ENCODE data around the gene DYSF. TPM values are rescaled to one million over a fixed set of nuclear protein-coding genes. Genes with fewer than 3 reads are reported as not detected.

Gene DYSF
- total RNA-seq, 1 experiment from 2014 or later, result 2.2 TPM

- CTCF ChIA-PET, result no interaction called here
- H3K27me3 ChIP-seq (replicated peaks; ENCODE audit: control insufficient read depth, insufficient read depth, low read length), result no peaks in the 10 kb centered on the region
- no peak overlapping the region for H3K4me3 Mint-ChIP-seq (ENCODE audit: unreplicated experiment)
Observed at GRCh38 chr2:71479261-71479660, 25.9 kb downstream of the DYSF start.

GRCh38 chr2:71481111-71481510 lies 27.8 kb downstream of the DYSF start:
- BruUV-seq (replicated peaks), result no TSS peak

More at GRCh38 chr2:71479261-71479660, 25.9 kb downstream of the DYSF start:
- Mint-ChIP-seq H3K27me3 (ENCODE audit: insufficient read depth, unreplicated experiment) (peaks cover 2% of the 10 kb centered on the region), H3K27ac (ENCODE audit: unreplicated experiment) (no peak overlapping the region), H3K36me3 (ENCODE audit: insufficient read depth, unreplicated experiment) (no peaks in the 10 kb centered on the region), H3K9me3 (ENCODE audit: unreplicated experiment) (no peaks in the 10 kb centered on the region), H3K4me1 (ENCODE audit: low read depth, unreplicated experiment) (peaks cover 12% of the 10 kb centered on the region)
- BruUV-seq (replicated peaks), result no TSS peak
- Histone ChIP-seq H3K4me3 (ENCODE audit: low read depth, low read length) (no peak overlapping the region), H3K9me3 (no peaks in the 10 kb centered on the region), H3K4me1 (peaks cover 5% of the 10 kb centered on the region; the same call in 1 of the 2 replicates), H3K36me3 (ENCODE audit: control insufficient read depth, insufficient read depth, low read length) (no peaks in the 10 kb centered on the region)
- intact Hi-C loops (cut with micrococcal nuclease; ENCODE audit: unreplicated experiment), result no loop called here
- TF ChIP-seq CTCF (IDR thresholded peaks at IDR 0.05; ENCODE audit: insufficient read depth in 1 of 2, low read depth in 1 of 2, low read length in 1 of 2, severe bottlenecking in 1 of 2, unreplicated experiment in 1 of 2), result no peak
- no peak for DNase-seq
- POLR2A ChIA-PET, result no interaction called here

DNA sequence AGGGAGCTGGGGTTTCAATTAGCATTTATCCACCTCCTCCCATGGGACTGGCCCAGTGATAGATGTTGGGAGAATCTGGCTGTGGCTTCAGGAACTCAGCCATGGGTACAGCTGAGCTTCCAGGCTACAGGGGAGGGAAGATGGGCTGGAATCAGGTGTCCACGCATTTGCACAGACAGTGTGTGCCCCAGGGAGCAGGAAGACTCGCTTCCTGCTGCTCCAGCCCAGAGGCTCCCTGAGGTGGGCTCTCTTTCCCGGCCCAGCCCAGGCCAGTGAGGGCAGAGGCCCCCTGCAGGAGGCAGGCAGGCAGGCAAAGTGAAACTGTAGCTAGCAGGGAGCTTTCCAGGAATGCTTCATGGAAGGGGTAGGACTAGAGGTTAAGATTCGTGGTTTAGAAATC lies 28.7 kb downstream of the DYSF start:
- H3K36me3 Mint-ChIP-seq (ENCODE audit: insufficient read depth, unreplicated experiment), result no peaks in the 10 kb centered on the region
- no peaks in the 10 kb centered on the region for H3K27me3 ChIP-seq (replicated peaks; ENCODE audit: control insufficient read depth, insufficient read depth, low read length)
- TF ChIP-seq CTCF (IDR thresholded peaks at IDR 0.05; ENCODE audit: insufficient read depth in 1 of 2, low read depth in 1 of 2, low read length in 1 of 2, severe bottlenecking in 1 of 2, unreplicated experiment in 1 of 2), result peak in 1 of 2 experiments; percentile 30
- DNase-seq, result no peak
- POLR2A ChIA-PET, result no interaction called here
- peaks cover 12% of the 10 kb centered on the region for H3K4me1 Mint-ChIP-seq (ENCODE audit: low read depth, unreplicated experiment)
- intact Hi-C loops (cut with micrococcal nuclease; ENCODE audit: unreplicated experiment), result no loop called here
- H3K4me3 ChIP-seq (ENCODE audit: low read depth, low read length), result no peak overlapping the region
- H3K4me3 Mint-ChIP-seq (ENCODE audit: unreplicated experiment), result no peak overlapping the region
- peaks cover 5% of the 10 kb centered on the region for H3K27me3 Mint-ChIP-seq (ENCODE audit: insufficient read depth, unreplicated experiment)
- BruUV-seq (replicated peaks), result no TSS peak
- H3K4me1 ChIP-seq, result peaks cover 5% of the 10 kb centered on the region; the same call in 1 of the 2 replicates
- no peaks in the 10 kb centered on the region for H3K36me3 ChIP-seq (ENCODE audit: control insufficient read depth, insufficient read depth, low read length)
- CTCF ChIA-PET, result interaction anchor here (0.6 to 1.0 kb wide), 3 partner anchors 21 to 182 kb away, joined by 3 to 4 read pairs (median 3); no protein-coding TSS in a partner anchor
- H3K27ac Mint-ChIP-seq (ENCODE audit: unreplicated experiment), result no peak overlapping the region
- no peaks in the 10 kb centered on the region for H3K9me3 ChIP-seq
- no peaks in the 10 kb centered on the region for H3K9me3 Mint-ChIP-seq (ENCODE audit: unreplicated experiment)

More at GRCh38 chr2:71481111-71481510, 27.8 kb downstream of the DYSF start:
- Mint-ChIP-seq H3K4me3 (ENCODE audit: unreplicated experiment) (no peak overlapping the region), H3K27ac (ENCODE audit: unreplicated experiment) (no peak overlapping the region), H3K9me3 (ENCODE audit: unreplicated experiment) (no peaks in the 10 kb centered on the region), H3K36me3 (ENCODE audit: insufficient read depth, unreplicated experiment) (no peaks in the 10 kb centered on the region), H3K4me1 (ENCODE audit: low read depth, unreplicated experiment) (peaks cover 12% of the 10 kb centered on the region), H3K27me3 (ENCODE audit: insufficient read depth, unreplicated experiment) (peaks cover 2% of the 10 kb centered on the region)
- Histone ChIP-seq H3K36me3 (ENCODE audit: control insufficient read depth, insufficient read depth, low read length) (no peaks in the 10 kb centered on the region), H3K9me3 (no peaks in the 10 kb centered on the region), H3K27me3 (replicated peaks; ENCODE audit: control insufficient read depth, insufficient read depth, low read length) (no peaks in the 10 kb centered on the region), H3K4me1 (peaks cover 5% of the 10 kb centered on the region; the same call in 1 of the 2 replicates), H3K4me3 (ENCODE audit: low read depth, low read length) (no peak overlapping the region)
- POLR2A ChIA-PET, result no interaction called here
- CTCF ChIA-PET, result no interaction called here
- no peak for TF ChIP-seq CTCF (IDR thresholded peaks at IDR 0.05; ENCODE audit: insufficient read depth in 1 of 2, low read depth in 1 of 2, low read length in 1 of 2, severe bottlenecking in 1 of 2, unreplicated experiment in 1 of 2)
- DNase-seq, result no peak
- intact Hi-C loops (cut with micrococcal nuclease; ENCODE audit: unreplicated experiment), result no loop called here

Measured in Caco-2 (cell line).